ENCODE measurements around the gene CARD8. TPM values are rescaled to one million over a fixed set of nuclear protein-coding genes. Genes with fewer than 3 reads are reported as not detected.

CARD8 gene
- total and polyA plus RNA-seq, 2 of the 8 experiments (the other 6 are each of a cell fraction or from before 2014, with no cell fraction given) = 8.9 to 24.4 TPM

GRCh38 chr19:48248081-48248833 lies 7.5 kb downstream of the CARD8 start:
- Histone ChIP-seq H3K23ac (ENCODE audit: insufficient read length) (no peak overlapping the region), H2BK15ac (ENCODE audit: low read length) (no peak overlapping the region), H3K9ac (replicated peaks in 1 of 4; ENCODE audit: extremely low read depth in 1 of 4, low read depth in 3 of 4, low read length in 3 of 4) (no peak overlapping the region), H2BK5ac (ENCODE audit: low read depth, low read length) (no peak overlapping the region), H3K79me2 (ENCODE audit: control insufficient read depth in 1 of 2, insufficient read depth in 2 of 2, low read length in 2 of 2) (no peaks in the 10 kb centered on the region; a peak in 1 of 4 replicates), H3K4me1 (replicated peaks in 1 of 4; ENCODE audit: control insufficient read depth in 3 of 4, insufficient read depth in 4 of 4, low read length in 3 of 4) (no peaks in the 10 kb centered on the region), H3K4me2 (ENCODE audit: insufficient read depth in 1 of 2, low read depth in 2 of 2, low read length in 2 of 2) (no peak overlapping the region), H4K8ac (ENCODE audit: extremely low read depth, insufficient read depth, low read length) (no peak overlapping the region), H4K91ac (replicated peaks; ENCODE audit: insufficient read length, low read length) (no peak overlapping the region), H4K5ac (ENCODE audit: insufficient read length, low read depth, low read length) (no peak overlapping the region), H2AK5ac (ENCODE audit: low read depth, low read length) (no peak overlapping the region), H2BK120ac (replicated peaks; ENCODE audit: low read depth, low read length) (no peak overlapping the region), H2BK20ac (ENCODE audit: low read length) (no peak overlapping the region), H3K27me3 (replicated peaks in 1 of 4; ENCODE audit: control insufficient read depth in 3 of 4, extremely low read depth in 1 of 4, insufficient read depth in 3 of 4, low read length in 3 of 4) (peaks cover 0 to 1% (median 0%) of the 10 kb centered on the region in 4 experiments; a peak in 1 of 7 replicates), H3K18ac (ENCODE audit: extremely low read depth, low read length) (no peak overlapping the region), H3K4me3 (ENCODE audit: extremely low read depth in 1 of 4, insufficient read depth in 2 of 4, low read depth in 3 of 4, low read length in 4 of 4) (no peak overlapping the region), H2AFZ (ENCODE audit: low read length) (no peak overlapping the region), H3K27ac (ENCODE audit: low read depth, low read length) (no peak overlapping the region), H3K23me2 (ENCODE audit: low read depth, low read length) (no peaks in the 10 kb centered on the region), H3K79me1 (ENCODE audit: low read depth, low read length) (no peaks in the 10 kb centered on the region), H2BK12ac (ENCODE audit: low read depth, low read length) (no peak overlapping the region), H3K14ac (ENCODE audit: insufficient read length) (no peak overlapping the region), H4K20me1 (replicated peaks in 1 of 2; ENCODE audit: control insufficient read depth in 1 of 2, insufficient read depth in 2 of 2, low read length in 2 of 2) (no peaks in the 10 kb centered on the region), H3K56ac (replicated peaks; ENCODE audit: insufficient read length, low read depth, low read length) (no peak overlapping the region), H3K36me3 (ENCODE audit: control insufficient read depth in 2 of 4, insufficient read depth in 4 of 4, low read length in 3 of 4) (no peaks in the 10 kb centered on the region; a peak in 1 of 8 replicates), H3K4ac (replicated peaks; ENCODE audit: insufficient read length, low read depth, low read length) (no peak overlapping the region), H3K9me3 (ENCODE audit: insufficient read depth in 2 of 2, low read depth in 1 of 2, low read length in 1 of 2) (peaks cover 0 to 5% of the 10 kb centered on the region in 2 experiments; a peak in 1 of 4 replicates)
- TF ChIP-seq YY1 (IDR thresholded peaks at IDR 0.05; ENCODE audit: low read depth, low read length) (no peak), CTCF (IDR thresholded peaks at IDR 0.05; ENCODE audit: control extremely low read depth in 1 of 3, insufficient read depth in 1 of 3, low read depth in 1 of 3, low read length in 3 of 3) (no peak), KDM5A (IDR thresholded peaks at IDR 0.05; ENCODE audit: low read length) (no peak)
- FAIRE-seq = no peak
- POLR2A ChIA-PET (ENCODE audit: partially characterized antibody) = no interaction called here
- no peak for DNase-seq (ENCODE audit: low read depth in 1 of 2, low spot score in 2 of 2)
- 94% methylated on average over 7 of the region's 7 CpGs; no CpG with 5 or more reads in 1 of the 2 experiments for WGBS, 2 experiments (ENCODE audit: extremely low coverage in 1 of 2, insufficient coverage in 1 of 2, insufficient read length in 1 of 2, insufficient replicate concordance in 2 of 2, low coverage in 1 of 2, low lambda C conversion rate in 2 of 2, missing lambda C conversion rate in 1 of 2)
- CTCF ChIA-PET (ENCODE audit: partially characterized antibody) = no interaction called here

Data from H1 (cell line).